ENCODE measurements around the gene MEGF10.

The MEGF10 gene

GRCh38 chr5:127355337-127355736, 64.7 kb downstream of the MEGF10 start:
- TF ChIP-seq EP300 (IDR thresholded peaks at IDR 0.05; ENCODE audit: borderline replicate concordance), result no peak
- TF ChIP-seq FOXM1 (IDR thresholded peaks at IDR 0.05; ENCODE audit: borderline replicate concordance, low read depth), result no peak
- TF ChIP-seq, protein P1, sequence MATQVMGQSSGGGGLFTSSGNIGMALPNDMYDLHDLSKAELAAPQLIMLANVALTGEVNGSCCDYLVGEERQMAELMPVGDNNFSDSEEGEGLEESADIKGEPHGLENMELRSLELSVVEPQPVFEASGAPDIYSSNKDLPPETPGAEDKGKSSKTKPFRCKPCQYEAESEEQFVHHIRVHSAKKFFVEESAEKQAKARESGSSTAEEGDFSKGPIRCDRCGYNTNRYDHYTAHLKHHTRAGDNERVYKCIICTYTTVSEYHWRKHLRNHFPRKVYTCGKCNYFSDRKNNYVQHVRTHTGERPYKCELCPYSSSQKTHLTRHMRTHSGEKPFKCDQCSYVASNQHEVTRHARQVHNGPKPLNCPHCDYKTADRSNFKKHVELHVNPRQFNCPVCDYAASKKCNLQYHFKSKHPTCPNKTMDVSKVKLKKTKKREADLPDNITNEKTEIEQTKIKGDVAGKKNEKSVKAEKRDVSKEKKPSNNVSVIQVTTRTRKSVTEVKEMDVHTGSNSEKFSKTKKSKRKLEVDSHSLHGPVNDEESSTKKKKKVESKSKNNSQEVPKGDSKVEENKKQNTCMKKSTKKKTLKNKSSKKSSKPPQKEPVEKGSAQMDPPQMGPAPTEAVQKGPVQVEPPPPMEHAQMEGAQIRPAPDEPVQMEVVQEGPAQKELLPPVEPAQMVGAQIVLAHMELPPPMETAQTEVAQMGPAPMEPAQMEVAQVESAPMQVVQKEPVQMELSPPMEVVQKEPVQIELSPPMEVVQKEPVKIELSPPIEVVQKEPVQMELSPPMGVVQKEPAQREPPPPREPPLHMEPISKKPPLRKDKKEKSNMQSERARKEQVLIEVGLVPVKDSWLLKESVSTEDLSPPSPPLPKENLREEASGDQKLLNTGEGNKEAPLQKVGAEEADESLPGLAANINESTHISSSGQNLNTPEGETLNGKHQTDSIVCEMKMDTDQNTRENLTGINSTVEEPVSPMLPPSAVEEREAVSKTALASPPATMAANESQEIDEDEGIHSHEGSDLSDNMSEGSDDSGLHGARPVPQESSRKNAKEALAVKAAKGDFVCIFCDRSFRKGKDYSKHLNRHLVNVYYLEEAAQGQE (IDR thresholded peaks at IDR 0.05; ENCODE audit: low read depth), result no peak
- TF ChIP-seq, protein P2, sequence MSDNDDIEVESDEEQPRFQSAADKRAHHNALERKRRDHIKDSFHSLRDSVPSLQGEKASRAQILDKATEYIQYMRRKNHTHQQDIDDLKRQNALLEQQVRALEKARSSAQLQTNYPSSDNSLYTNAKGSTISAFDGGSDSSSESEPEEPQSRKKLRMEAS (IDR thresholded peaks at IDR 0.05), result no peak
- TF ChIP-seq ZBTB7A (IDR thresholded peaks at IDR 0.05; ENCODE audit: low read depth), result no peak
- TF ChIP-seq EGR1 (IDR thresholded peaks at IDR 0.05), result no peak
- no peak for TF ChIP-seq TAF1 (IDR thresholded peaks at IDR 0.05; ENCODE audit: low read depth)
- TF ChIP-seq RAD21 (IDR thresholded peaks at IDR 0.05; ENCODE audit: low read depth), result no peak
- no peak for TF ChIP-seq YY1 (IDR thresholded peaks at IDR 0.05; ENCODE audit: low read depth)
- TF ChIP-seq TEAD4 (IDR thresholded peaks at IDR 0.05), result no peak
- no peak for TF ChIP-seq USF1 (IDR thresholded peaks at IDR 0.05)
- no peak for TF ChIP-seq CREB1 (IDR thresholded peaks at IDR 0.05; ENCODE audit: low read depth)
- no peak for TF ChIP-seq TCF12 (IDR thresholded peaks at IDR 0.05; ENCODE audit: low read depth)
- TF ChIP-seq CEBPB (IDR thresholded peaks at IDR 0.05), result no peak
- TF ChIP-seq NFIC (IDR thresholded peaks at IDR 0.05), result no peak

- TF ChIP-seq YY1 (IDR thresholded peaks at IDR 0.05; ENCODE audit: low read depth) (no peak), ZBTB7A (IDR thresholded peaks at IDR 0.05; ENCODE audit: low read depth) (no peak), USF1 (IDR thresholded peaks at IDR 0.05) (no peak), RAD21 (IDR thresholded peaks at IDR 0.05; ENCODE audit: low read depth) (no peak), EGR1 (IDR thresholded peaks at IDR 0.05) (no peak), TEAD4 (IDR thresholded peaks at IDR 0.05) (no peak), TCF12 (IDR thresholded peaks at IDR 0.05; ENCODE audit: low read depth) (no peak), FOXM1 (IDR thresholded peaks at IDR 0.05; ENCODE audit: borderline replicate concordance, low read depth) (no peak), NFIC (IDR thresholded peaks at IDR 0.05) (no peak), EP300 (IDR thresholded peaks at IDR 0.05; ENCODE audit: borderline replicate concordance) (no peak), TAF1 (IDR thresholded peaks at IDR 0.05; ENCODE audit: low read depth) (no peak), CREB1 (IDR thresholded peaks at IDR 0.05; ENCODE audit: low read depth) (no peak), CEBPB (IDR thresholded peaks at IDR 0.05) (no peak)
- TF ChIP-seq, protein P1 (IDR thresholded peaks at IDR 0.05; ENCODE audit: low read depth), result no peak
- TF ChIP-seq, protein P2 (IDR thresholded peaks at IDR 0.05), result no peak
Observed at GRCh38 chr5:127358284-127358683, 67.7 kb downstream of the MEGF10 start.

DNA sequence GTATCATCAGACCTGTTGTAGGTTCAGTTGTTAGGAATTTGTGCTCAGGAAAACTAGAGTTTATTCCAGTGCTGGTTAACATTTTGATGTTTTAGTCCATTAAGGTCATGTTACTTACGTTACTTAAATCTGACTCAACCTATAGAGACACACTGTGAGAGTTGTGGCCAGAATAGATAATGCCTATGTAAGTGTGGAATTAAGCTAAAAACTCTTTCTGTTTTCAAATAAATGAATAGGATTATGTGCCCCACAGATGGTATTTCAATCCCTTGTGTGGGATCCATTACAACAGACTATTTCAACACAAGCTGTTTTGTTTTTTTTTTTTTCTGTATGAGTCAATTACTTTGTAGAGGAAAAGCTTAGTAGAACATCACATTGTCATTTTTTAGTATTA, 68.1 kb downstream of the MEGF10 start:
- TF ChIP-seq, protein P1 (IDR thresholded peaks at IDR 0.05; ENCODE audit: low read depth), result no peak
- TF ChIP-seq CEBPB (IDR thresholded peaks at IDR 0.05) (no peak), TAF1 (IDR thresholded peaks at IDR 0.05; ENCODE audit: low read depth) (no peak), CREB1 (IDR thresholded peaks at IDR 0.05; ENCODE audit: low read depth) (no peak), ZBTB7A (IDR thresholded peaks at IDR 0.05; ENCODE audit: low read depth) (no peak), RAD21 (IDR thresholded peaks at IDR 0.05; ENCODE audit: low read depth) (no peak), EP300 (IDR thresholded peaks at IDR 0.05; ENCODE audit: borderline replicate concordance) (no peak), TCF12 (IDR thresholded peaks at IDR 0.05; ENCODE audit: low read depth) (no peak), TEAD4 (IDR thresholded peaks at IDR 0.05) (no peak)

- TF ChIP-seq FOXM1 (IDR thresholded peaks at IDR 0.05; ENCODE audit: borderline replicate concordance, low read depth) (no peak), YY1 (IDR thresholded peaks at IDR 0.05; ENCODE audit: low read depth) (no peak), NFIC (IDR thresholded peaks at IDR 0.05) (no peak), TCF12 (IDR thresholded peaks at IDR 0.05; ENCODE audit: low read depth) (no peak), RAD21 (IDR thresholded peaks at IDR 0.05; ENCODE audit: low read depth) (no peak), ZBTB7A (IDR thresholded peaks at IDR 0.05; ENCODE audit: low read depth) (no peak), CREB1 (IDR thresholded peaks at IDR 0.05; ENCODE audit: low read depth) (no peak), CEBPB (IDR thresholded peaks at IDR 0.05) (no peak)
- TF ChIP-seq, protein P2 (IDR thresholded peaks at IDR 0.05), result no peak
Observed at GRCh38 chr5:127359502-127359901, 68.9 kb downstream of the MEGF10 start.
